T-helper 9 cell (primary cell): ENCODE data around the gene CHST13.

ENCODE experiments used
- DNase-seq: peaks from one replicate; pipeline ENCODE4 v3.0.0-alpha.2; 2020

The CHST13 gene

DNA sequence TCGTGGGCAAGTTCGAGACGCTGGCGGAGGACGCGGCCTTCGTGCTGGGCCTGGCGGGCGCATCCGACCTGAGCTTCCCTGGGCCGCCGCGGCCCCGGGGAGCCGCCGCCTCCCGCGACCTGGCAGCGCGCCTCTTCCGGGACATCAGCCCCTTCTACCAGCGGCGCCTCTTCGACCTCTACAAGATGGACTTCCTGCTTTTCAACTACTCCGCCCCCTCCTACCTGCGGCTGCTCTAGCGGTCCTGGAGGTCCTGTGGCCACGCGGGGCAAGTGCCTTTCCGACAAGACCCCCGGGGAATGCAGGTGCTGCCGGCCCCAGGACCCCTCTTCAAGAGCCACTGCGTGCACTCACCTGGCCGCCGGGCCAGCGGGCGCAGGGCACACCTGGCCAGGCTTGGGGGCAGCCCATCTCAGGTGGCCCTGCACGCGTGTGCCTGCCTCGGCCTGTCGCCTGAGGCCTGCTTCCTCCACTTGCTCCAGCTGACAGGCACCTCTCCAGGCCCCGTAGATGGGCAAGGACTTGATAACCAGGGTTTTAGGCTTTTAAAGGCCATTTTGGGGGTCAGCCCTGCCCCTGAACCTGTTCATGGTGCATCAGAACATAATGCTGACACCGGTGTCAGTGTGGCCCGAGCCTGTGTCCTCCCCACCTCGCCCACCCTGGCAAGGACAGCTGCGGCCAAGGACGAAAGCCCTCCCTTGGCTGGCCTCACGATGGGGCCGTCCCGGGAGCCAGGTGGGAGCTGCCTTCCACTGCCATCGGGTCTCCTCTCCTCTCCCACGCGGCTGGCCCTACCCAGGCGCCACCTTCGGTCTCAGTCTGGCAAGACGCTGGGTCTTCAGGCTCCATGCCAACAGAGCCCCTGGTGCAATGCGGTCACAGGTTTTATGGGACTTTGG is 18.6 kb downstream of the CHST13 start:
- DNase-seq, result no peak

DNA sequence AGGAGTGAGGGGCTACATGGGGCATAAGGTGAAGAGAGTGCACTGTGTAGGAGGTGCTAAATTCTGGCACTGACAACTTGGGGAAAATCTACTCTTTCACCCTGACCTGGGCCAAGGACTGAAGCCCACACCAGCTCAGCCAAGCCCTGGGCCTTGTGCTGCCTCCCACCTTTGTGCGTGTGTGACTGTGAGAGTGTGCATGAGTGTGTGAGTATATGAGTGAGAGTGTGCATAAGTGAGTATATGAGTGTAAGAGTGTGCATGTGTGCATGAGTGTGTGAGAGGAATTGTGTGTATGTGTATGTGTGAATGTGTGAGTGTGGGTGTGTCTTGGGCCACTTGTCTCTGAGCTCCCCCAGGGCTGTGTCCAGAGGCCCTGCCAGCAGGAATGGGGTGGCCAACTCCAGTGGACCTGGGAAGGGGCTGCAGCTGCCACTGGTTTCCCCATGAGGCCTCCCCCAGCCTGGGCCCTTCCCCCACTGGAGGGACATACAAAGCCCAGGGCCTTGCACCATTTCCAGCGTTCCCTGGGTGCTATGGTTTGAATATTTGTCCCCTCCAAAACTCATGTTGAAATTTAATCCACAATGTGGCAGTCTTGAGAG is 19.6 kb downstream of the CHST13 start:
- DNase-seq, result no peak

DNA sequence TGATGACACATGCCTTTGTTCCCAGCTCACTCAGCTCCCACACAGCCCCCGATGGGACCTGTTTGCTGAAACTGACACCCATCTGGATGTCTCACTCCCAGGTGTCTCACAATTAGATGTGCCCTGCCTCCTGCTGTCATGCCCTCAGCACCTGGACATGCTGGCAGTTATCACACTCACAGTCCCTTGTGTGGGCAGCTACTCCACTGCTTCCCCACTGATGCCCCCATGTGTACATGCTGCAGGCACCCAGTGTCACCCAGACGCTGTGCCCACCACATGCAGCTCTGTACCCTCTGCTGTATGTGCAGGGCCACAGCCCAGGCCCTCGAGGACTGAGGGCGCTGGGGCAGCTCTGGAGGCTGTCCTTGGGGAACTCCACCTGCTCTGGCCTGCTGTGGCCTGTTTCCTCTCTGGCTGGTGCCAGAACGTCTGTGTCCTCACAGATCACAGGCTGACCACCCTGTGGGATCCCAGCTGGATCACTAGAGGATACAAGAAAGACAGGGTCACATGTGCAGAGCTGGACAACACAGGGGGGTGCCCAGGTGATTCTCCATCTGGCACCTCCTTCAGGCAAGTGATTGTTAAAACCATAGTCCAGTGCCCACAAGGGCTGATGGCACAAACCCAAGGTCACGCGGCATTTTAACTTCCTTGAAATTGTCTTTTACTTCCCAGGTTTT is 20.8 kb downstream of the CHST13 start:
- no peak for DNase-seq

DNA sequence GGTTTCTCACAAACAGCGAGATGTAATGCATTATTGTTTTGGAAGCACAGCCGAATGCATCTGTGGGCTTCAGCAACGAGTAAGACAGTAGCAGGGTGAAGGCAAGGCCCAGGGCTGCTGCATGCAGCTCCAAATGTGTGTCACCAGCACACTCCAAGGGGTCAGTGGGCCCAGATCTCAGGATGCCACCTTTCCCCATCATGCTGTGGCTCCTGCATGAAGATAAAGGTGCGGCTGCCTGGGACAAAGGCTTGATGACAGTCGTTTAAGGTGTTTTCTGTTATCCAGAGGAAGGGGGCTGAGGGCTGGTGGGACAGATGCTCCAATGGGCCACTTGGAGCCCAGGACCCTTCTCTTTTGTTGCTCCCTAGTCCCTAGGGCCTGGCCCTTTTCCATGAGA is 21.6 kb downstream of the CHST13 start:
- DNase-seq, result no peak

DNA sequence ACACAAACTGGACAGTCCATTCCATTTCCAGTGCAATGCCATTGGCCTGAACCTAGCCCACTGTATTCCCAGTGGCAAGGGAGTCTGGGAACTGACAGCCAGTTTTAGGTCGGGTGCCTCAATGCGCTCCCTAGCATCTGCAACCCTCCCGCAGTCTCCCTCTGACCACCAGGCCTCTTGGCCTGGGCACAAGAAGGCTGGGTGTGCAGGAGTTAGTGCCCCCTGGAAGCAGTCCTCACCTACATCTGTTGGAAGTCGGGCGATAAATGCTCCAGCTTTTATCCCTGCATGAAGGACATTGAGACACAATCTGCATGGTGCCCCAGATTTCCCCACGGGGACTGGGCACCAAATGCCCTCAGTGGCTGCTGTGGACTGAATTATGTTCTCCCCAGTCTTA is 22.1 kb downstream of the CHST13 start:
- DNase-seq, result no peak

DNA sequence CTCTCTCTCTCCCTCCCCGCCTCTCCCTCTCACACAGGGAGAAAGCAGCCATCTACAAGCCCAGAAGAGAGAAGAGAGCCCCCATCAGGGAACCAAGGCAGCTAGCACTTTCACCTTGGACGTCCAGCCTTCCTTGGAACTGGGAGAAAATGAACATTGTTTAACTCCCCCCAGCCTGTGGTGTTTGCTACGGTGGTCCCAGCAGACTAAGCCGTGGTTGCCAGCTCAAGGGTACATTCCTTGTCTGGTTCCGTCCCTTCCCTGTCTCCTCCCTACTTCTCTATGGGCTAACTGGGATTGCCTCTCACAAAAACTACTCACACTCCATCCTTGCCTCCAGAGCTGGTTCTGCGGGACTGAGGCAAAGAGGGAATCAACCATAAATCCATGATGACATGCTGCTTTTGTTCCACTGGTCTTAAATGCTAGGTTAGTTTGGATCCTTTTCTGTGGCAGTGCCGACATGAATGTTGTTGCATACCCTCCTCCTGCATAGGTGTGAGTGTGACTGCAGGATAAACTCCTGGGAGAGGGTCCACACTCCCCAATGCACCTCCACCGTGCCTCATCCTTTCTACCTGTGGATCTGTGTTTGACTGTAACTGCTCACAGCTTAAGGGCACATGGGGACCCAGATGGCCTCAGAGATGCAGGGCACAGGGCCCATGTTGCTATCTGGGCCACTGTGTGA is 22.7 kb downstream of the CHST13 start:
- no peak for DNase-seq

DNA sequence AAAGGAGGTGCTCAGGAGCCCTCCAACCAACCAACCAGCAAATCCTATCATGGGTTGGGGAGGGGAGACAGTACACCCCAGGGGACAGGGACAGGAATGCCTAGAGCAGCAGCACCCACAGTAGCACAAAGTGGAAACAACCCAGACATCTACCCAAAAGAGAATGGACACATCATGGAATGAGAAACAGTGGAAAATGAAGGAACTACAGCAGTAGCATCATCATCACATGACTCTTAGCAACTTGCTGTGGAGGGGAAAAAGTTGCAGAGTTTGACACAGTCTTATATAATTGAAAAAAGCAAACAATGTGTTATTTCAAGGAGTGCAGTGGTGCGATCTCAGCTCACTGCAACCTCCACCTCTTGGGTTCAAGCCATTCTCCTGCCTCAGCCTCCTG is 23.8 kb downstream of the CHST13 start:
- DNase-seq, result no peak

DNA sequence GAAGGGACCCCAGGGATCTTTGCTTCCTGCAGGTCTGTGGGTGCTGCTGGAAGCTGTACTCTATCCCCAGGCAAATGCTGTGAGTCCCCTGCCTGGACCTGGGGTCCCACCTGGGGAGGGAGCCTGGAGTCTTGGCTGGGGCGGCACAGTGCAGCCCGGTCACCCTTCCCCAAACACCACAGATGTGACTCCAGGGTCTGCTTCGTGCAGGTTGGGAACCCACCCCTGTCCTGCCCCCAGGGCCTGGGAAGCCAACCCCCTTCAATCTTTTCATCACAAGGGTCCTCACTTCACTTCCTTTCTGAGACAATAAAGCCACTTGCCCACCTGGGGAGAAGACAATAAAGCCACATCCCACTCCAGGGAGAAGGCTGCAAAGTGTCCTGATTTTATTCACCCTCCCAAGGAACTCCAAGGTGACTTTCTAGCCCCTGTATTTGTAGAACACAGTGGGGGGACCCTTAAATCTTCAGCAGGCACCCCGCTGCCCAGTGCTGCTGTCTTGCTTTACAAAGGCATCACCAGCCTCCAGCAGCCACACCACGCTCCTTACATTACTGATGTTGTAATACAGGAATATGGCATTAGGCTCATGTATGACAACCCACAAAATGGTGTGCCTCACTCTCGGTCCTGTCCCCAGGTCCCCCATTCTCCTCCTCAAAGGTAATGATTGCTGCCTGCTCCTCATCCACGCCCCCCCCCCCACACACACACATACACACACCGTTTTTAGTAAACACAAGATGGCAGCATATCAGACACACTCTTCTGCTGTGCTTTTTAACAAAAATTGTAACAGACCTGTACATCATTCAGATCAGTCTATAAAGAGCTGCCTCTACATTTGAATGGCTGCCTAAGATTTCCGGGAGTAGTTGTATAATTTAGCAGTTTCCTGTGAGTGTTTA is 24.9 kb downstream of the CHST13 start:
- DNase-seq, result no peak

DNA sequence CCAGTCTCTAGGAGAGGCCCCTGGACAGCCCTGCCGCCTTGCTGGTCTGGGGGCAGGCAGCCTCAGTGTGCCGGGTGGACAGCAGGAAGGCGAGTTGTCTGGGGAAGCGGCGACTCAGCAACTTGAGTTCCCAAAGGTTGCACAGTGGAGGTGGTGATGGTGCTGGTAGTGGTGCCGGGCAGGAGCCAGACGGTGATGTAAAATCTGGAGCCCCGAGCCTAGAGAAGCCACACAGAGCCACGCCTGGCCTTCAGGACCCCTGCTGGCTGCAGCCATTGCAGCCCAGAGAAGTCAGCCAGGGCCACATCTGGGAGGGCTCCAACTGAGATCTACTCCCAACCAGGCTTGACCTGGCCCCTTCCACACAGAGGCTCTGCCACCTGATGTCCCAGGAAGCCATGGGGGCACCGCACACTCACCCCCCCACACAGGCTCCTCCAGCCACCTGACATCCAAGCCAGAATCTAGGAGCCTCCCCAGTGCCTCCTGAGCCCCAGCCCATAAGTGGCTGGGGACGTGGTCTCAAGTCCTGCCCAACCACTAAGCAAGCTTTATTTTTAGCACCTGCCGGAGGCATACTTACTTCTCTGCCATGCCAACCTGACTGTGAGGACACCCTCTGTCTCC is 26.0 kb downstream of the CHST13 start:
- no peak for DNase-seq

DNA sequence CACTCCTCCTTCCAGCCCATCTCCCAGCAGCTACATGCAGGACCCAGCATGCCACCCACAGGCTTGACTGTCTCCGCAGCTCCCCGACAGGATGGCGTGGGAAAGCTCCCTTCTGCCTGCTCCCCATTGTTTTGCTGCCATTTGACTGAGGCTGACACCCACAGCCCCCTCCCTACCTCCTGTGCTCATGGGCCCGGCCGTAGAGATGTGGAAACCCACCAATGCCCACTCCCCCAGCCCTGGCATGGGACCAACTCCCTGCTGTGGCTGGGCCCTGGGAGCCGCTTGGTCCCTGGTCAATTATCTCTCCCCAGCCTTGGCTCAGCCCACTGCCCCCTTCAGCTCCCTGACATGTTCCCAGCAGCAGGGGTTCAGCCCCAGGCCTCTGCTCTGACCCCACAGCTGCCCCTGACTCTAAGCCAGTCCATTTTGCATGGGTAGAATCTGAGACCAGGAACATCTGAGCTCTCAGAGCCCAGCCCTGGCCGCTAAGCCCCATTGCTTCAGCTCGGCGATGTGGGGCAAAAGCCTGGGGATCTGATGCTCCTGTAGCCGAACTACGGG is 26.6 kb downstream of the CHST13 start:
- DNase-seq, result no peak

DNA sequence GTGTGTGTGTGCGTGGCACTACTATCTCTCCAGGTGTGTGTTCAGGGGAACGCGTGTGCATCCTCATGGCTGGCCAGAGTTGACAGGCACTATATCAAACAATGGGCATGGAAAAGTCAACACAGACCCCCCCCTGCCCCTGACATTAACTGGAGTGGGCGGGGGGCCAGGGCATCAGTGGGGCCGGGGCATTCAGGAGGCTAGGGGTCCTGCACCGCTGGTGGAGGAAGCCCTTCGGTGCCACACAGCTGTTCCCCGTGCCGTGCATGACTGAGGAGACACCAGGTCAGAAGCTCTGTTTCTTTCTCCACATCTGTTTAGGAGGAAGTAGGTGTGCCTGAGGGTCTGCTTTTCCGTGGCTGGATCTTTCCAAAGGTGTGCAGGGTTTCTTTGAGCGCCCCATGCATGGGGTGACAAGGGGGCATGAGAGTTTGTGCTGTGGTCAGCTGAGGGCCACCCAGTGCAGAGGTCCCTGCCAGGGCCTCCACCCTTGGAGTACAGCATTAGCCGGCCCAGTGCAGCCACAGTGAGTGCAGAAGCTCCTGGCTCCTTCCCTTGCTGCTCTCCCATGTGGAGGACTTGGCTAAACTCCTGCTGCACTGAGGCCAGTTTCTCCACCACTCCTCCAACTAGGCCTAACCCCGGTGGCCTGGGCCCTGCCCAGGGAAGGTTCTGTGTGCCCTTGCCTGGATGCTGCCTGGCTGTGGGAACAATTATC is 27.3 kb downstream of the CHST13 start:
- DNase-seq, result no peak

DNA sequence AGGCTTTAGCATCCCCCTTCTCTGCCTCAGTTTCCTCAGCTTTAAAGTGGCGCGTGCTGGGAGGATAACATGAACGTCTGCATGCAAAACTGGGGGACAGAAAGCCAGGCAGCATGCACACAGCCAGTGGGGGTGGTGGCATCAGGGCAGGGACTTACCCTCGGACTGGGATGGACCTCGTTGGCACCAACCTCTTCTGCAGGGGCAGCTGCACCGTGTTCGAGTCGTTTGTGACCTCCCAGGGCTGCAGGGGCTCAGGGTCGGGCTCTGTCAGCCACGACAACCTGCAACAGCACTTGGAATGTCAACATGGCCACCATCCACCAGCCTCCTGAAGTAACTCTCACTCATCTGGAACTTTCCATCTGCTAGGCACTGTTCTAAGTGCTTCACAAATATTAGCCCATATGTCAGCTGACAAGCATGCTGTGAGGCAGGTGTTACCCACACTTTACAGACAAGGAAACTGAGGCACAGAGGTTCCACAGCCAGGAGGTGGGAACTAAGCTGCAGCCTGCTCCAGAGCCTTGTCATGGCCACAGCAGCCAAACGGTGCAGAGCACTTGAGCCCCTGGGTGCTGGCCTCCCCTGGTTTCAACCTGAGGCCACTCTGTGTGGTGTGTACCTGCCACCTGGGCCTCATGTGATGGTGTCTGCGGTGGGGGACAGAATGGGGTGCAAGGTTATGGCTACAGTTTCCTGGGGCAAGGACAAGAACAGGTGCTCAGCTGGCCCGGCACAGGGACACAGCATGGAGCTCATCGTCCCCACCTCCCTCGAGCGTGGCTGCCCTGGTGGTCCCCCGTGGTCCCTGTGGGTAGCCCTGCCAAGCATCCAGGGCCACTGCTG is 28.1 kb downstream of the CHST13 start:
- no peak for DNase-seq

DNA sequence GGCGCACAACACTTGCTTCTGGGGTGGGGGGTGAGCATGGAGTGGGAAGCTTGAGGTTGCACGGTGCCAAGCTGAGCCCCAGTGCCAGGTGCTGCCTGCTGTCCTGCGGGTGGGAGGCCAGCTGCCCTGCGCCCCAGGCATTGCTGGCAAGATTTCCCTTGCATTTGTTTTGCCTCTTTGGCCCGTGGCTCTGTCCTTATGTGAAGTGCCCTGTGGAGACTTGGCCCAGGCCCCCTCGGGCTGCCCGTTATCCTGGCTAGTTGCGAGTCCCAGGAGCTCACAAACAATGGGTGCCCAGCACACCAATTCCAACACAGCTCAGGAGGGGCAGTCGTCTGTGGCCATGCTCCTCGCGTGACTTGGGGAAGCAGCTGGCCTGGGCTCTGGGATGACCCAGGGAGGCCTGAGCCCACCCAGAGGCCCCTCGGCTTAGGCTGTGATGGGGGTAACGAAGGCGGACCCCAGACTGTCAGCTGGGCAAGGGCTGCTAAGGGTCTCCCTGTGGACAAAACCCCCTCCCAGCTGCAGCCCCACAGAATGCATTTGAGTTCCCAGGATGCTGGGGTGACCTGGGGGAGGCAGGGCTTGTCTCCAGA is 28.8 kb downstream of the CHST13 start:
- DNase-seq, result no peak

DNA sequence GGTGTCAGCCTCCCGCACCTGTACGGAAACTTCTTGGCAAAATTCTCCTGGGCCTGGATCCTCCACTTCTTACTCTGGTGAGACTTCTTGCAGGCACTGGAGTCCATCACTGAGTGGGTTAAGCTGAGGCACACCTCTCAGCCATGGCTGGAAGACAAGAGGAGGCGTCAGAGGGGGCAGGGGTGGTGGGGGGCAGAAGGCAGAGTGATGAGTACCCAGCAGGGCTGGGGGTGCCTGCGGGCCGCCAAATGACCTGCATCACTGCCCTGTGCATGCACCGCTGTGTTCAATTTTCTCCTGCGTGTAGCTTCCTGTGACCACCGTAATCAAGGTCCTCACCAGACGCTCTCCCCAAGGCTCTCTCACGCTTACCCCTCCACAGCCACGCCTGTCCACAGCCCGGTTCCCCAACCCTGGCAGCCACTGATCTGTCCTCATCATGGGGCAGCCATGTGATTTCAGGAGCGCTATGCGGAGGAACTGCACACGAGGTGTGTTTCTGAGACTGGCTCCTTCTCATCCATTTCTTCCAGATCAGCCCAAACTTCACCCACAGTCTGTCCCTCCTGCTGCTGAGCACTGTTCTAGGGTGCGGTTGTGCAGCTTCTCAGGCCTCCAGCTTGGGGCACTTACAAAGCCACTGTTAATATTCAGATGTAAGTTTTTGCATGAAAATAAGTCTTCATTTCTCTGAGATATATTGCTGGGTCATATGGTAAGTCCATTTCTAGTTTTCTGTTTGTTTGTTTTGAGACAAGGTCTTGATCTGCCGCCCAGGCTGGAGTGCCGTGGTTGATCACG is 29.5 kb downstream of the CHST13 start:
- DNase-seq, result no peak

DNA sequence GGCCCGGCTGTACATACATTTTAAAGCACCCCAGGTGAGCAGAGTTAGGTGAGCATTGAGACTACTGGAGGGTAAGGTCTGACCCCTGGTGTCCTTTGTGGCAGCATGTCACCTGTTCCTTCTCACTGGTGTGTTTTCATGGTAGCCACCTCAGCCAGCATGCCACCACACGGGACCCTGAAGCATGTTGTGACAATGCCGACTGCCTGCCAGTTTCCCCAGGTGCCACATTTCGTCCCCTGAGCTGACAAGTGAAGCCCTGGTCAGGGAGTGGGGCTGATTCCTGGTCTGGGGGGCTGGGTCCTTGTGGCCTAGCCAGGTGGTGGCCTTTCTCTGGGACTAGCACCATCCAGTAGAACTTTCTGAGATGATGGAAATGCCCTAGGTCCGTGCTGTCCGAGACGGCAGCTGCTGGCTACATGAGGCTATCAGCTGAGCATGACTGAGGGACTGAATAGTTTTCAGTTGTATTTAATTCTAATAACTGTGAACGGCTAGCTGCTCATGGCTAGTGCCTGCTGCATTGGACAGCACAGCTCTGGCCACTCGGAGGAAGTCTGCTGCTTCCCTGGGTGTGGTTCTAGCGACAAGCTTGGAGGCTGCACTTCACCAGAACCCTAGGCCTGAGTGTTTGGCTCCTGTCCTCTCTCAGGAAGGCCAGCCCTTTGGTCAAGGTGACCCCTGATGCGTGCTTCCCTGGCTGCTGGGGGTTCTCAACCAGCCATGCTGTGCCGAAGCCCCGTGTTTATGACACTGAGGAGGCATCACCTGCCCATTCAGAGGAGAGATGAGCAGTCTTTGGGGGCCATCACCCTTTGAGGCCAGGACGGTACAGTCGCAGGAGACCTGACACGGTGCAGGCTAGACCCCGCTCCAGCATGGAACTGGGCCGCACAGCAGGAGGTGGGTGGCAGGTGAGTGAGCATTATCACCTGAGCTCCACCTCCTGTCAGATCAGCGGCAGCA is 30.9 kb downstream of the CHST13 start:
- DNase-seq, result no peak

DNA sequence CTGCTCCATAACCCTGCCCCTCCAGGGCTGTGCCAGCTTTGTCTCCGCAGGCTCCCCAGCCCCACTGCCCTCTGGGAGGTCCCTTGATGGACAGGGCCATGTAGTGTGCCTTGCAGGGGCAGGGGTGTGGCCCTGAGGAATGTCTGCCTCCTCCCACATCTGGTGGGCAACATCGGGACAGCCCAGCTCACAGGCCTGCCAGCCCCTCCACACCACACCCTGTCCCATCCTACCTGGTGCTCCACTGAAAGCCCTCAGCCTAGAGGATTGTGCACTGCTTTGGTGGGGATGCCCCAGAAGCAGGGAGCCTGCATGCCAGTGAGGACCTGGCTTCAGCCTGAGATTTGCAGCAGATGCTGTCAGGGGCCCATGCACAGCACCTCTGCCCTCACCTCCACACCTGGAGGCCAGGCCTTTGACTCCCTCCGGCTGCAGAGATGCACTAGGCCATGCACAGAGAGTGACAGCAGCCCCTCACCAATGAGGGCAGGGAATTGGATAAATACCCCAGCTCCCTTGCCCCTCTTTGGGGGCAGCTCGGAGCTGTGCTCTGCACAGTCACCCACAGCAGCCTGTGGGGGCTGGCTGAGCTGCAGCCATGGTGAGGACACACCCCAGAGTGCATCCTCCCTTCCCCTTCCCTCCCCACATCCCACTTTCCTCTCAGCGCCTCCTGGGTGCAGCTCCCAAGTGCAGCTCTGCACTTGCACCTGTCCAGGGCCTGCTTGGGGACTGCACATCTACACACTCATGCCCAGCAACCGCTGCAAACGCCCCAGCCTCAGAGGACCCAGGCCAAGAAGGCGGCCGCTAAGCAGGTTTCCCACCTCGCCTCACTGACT is 32.1 kb downstream of the CHST13 start:
- DNase-seq, result no peak
